HepG2 (cell line): ENCODE measurements around the gene CDH13. TPM values are rescaled to one million over a fixed set of nuclear protein-coding genes. Genes with fewer than 3 reads are reported as not detected.

Experiments
- ATAC-seq: fragments of 200-7000 bp; cut with Tn5 transposase; 3 replicates; pipeline ENCODE4 v1.9.1; 2020; ENCODE audit warnings: mild to moderate bottlenecking, moderate library complexity
- BruUV-seq: library from RNA; stranded (reverse); fragments of 400-500 nt; replicated peaks from 2 replicates; lab custom pipeline; 2021; lab: Mats Ljungman, UMichigan
- CTCF ChIA-PET: fragments of 300-600 bp; formaldehyde crosslinking; extraction: SDS; loops from one replicate; lab custom pipeline; 2021; ENCODE audit warnings: low total read pairs, inconsistent platforms, low intra/inter-chr PET ratio; lab: Yijun Ruan, JAX
- POLR2A ChIA-PET: fragments of 350-600 bp; sonication (Branson Sonifier 250); formaldehyde crosslinking; loops from one replicate; lab custom pipeline; 2020; ENCODE audit warnings: antibody characterized with exemption, inconsistent platforms; lab: Yijun Ruan, JAX
- DNase-seq: peaks from one replicate; pipeline ENCODE4 v3.0.0-alpha.2; 2015; ENCODE audit warnings: low spot score
- FAIRE-seq: peaks from 3 replicates; lab custom pipeline; 2011; peaks lifted over from hg19 to GRCh38; lab: Jason Lieb, UNC
- H2AFZ ChIP-seq: one replicate; pipeline ENCODE4 v1.6.1; 2011; ENCODE audit warnings: low read length, inconsistent platforms
- H3K27ac ChIP-seq: fragments of 300-600 bp; 3 replicates; pipeline ENCODE4 v1.8.0; 2011; ENCODE audit warnings: mixed run types, mild to moderate bottlenecking, mixed read lengths, low read length, inconsistent platforms; ENCODE audit not compliant: insufficient read depth; ENCODE audit errors: extremely low read length
- H3K27me3 ChIP-seq, 2 experiments: fragments of 200-600 bp in 1 of 2; 2 replicates in 1 of 2; 3 replicates in 1 of 2; pipeline versions ENCODE4 v1.6.0 to v1.8.0; 2011; ENCODE audit warnings: low read length in 2 of 2, mild to moderate bottlenecking in 2 of 2, moderate library complexity in 2 of 2, inconsistent platforms in 1 of 2; ENCODE audit not compliant: insufficient read depth in 2 of 2, control insufficient read depth in 1 of 2
- H3K36me3 ChIP-seq, 2 experiments: fragments of 200-600 bp in 1 of 2; replicated peaks in 1 of 2; 2 replicates in 1 of 2; 3 replicates in 1 of 2; pipeline versions ENCODE4 v1.5.1 to v1.8.0; 2011; ENCODE audit warnings: low read length in 2 of 2, inconsistent platforms in 1 of 2; ENCODE audit not compliant: insufficient read depth in 2 of 2, control insufficient read depth in 1 of 2
- H3K4me1 ChIP-seq: 2 replicates; pipeline ENCODE4 v1.5.1; 2012; ENCODE audit warnings: low read length, inconsistent platforms; ENCODE audit not compliant: insufficient read depth
- H3K4me2 ChIP-seq: 2 replicates; pipeline ENCODE4 v1.6.0; 2011; ENCODE audit warnings: low read depth, low read length, inconsistent platforms
- H3K4me3 ChIP-seq, 3 experiments: fragments of 200-600 bp in 1 of 3; sonication (generic), shearing (Covaris generic) in 1 of 3; replicated peaks in 1 of 3; 2 replicates each; pipeline ENCODE4 v1.5.1; 2011 to 2016; ENCODE audit warnings: low read length in 3 of 3, inconsistent platforms in 2 of 3, low read depth in 2 of 3, mild to moderate bottlenecking in 2 of 3, control low read depth in 1 of 3, mixed read lengths in 1 of 3; ENCODE audit not compliant: insufficient read depth in 1 of 3
- H3K79me2 ChIP-seq: one replicate; pipeline ENCODE4 v1.6.1; 2011; ENCODE audit warnings: low read length, inconsistent platforms; ENCODE audit not compliant: insufficient read depth
- H3K9ac ChIP-seq: 2 replicates; pipeline ENCODE4 v1.6.0; 2011; ENCODE audit warnings: mild to moderate bottlenecking, low read depth, low read length, inconsistent platforms; ENCODE audit not compliant: insufficient read depth
- H3K9me3 ChIP-seq: 2 replicates; pipeline ENCODE4 v1.5.1; 2012; ENCODE audit warnings: mild to moderate bottlenecking, low read length
- H4K20me1 ChIP-seq: 2 replicates; pipeline ENCODE4 v1.6.0; 2011; ENCODE audit warnings: inconsistent platforms, mild to moderate bottlenecking, low read length, moderate library complexity; ENCODE audit not compliant: insufficient read depth
- DMAP1 ChIP-seq: IDR thresholded peaks from 2 replicates; pipeline ENCODE4 v1.6.1; 2016
- EEA1 ChIP-seq: sonication (generic); formaldehyde crosslinking; IDR thresholded peaks from 2 replicates; pipeline ENCODE4 v1.5.1; 2020; ENCODE audit warnings: mild to moderate bottlenecking, missing genetic modification reagents, borderline replicate concordance
- JARID2 ChIP-seq: sonication (generic); formaldehyde crosslinking; IDR thresholded peaks from 2 replicates; pipeline ENCODE4 v1.8.1; 2023; ENCODE audit warnings: missing genetic modification reagents, inconsistent platforms; ENCODE audit not compliant: insufficient replicate concordance
- MAF1 ChIP-seq: sonication (generic); formaldehyde crosslinking; IDR thresholded peaks from 2 replicates; pipeline ENCODE4 v1.5.0; 2020; ENCODE audit warnings: missing genetic modification reagents, borderline replicate concordance
- MAFK ChIP-seq, 2 experiments: IDR thresholded peaks in 1 of 2; conservative IDR thresholded peaks in 1 of 2; 2 replicates each; pipeline ENCODE4 v1.6.1; 2011; ENCODE audit warnings: improper control_type of control experiment in 2 of 2, low read length in 2 of 2
- MED1 ChIP-seq: sonication (generic); formaldehyde crosslinking; IDR thresholded peaks from 2 replicates; pipeline ENCODE4 v1.4.0; 2020; ENCODE audit warnings: missing genetic modification reagents
- MTA3 ChIP-seq: sonication (generic); formaldehyde crosslinking; IDR thresholded peaks from 2 replicates; pipeline ENCODE4 v1.4.0; 2020; ENCODE audit warnings: missing genetic modification reagents
- SMAD3 ChIP-seq: sonication (generic); formaldehyde crosslinking; IDR thresholded peaks from 2 replicates; pipeline ENCODE4 v1.4.0; 2020; ENCODE audit warnings: missing genetic modification reagents
- SSRP1 ChIP-seq: IDR thresholded peaks from 2 replicates; pipeline ENCODE4 v1.6.1; 2016; ENCODE audit warnings: control low read depth
- ZKSCAN1 ChIP-seq: fragments of 150-350 bp; IDR thresholded peaks from 2 replicates; pipeline ENCODE4 v1.6.1; 2014; ENCODE audit warnings: low read length
- ZNF44 ChIP-seq: sonication (generic); formaldehyde crosslinking; IDR thresholded peaks from 2 replicates; pipeline ENCODE4 v1.5.1; 2020; ENCODE audit warnings: mild to moderate bottlenecking, missing genetic modification reagents
- ZNF577 ChIP-seq: sonication (generic); formaldehyde crosslinking; IDR thresholded peaks from 2 replicates; pipeline ENCODE4 v1.4.0; 2020; ENCODE audit warnings: mild to moderate bottlenecking, low read depth, missing genetic modification reagents, borderline replicate concordance
- ZNF615 ChIP-seq: sonication (generic); formaldehyde crosslinking; IDR thresholded peaks from 2 replicates; pipeline ENCODE4 v1.5.0; 2020; ENCODE audit warnings: mild to moderate bottlenecking, missing genetic modification reagents, borderline replicate concordance
- ZNF766 ChIP-seq: sonication (generic); formaldehyde crosslinking; IDR thresholded peaks from 2 replicates; pipeline ENCODE4 v1.5.0; 2020; ENCODE audit warnings: missing genetic modification reagents, borderline replicate concordance
- WGBS: methylation state at CpG from one replicate; pipeline ENCODE4 v1.1.6; 2017; ENCODE audit warnings: low lambda C conversion rate; 5-methylcytosine and 5-hydroxymethylcytosine counted together
- in situ Hi-C: cut with HindIII; loops from 2 replicates; pipeline ENCODE4 v1.10.0; 2017; ENCODE audit warnings: low pct_unique_long_range_greater_than_20kb; ENCODE audit not compliant: extremely low pct_ligation_motif_present
- intact Hi-C: fragments of 100-400 bp; cut with micrococcal nuclease; formaldehyde crosslinking; loops from one replicate; pipeline ENCODE4 v1.10.0; 2022; ENCODE audit not compliant: unreplicated experiment
- polyA plus RNA-seq, 8 experiments: library from polyadenylated mRNA; depleted of rRNA in 3 of 8; stranded (reverse) in 7 of 8; unstranded in 1 of 8; fragments of >200 nt; fragmentation: Illumina TruSeq in 4 of 8; extraction: Trizol in 4 of 8; gene quantifications; 2 replicates each; pipeline versions ENCODE4 v1.2.1 to v1.2.3, GENCODE V29; 2011 to 2016; ENCODE audit warnings: low read depth in 4 of 8, missing spikeins in 1 of 8, mixed read lengths in 1 of 8; ENCODE audit not compliant: insufficient read depth in 1 of 8
- total RNA-seq, 5 experiments: library from RNA; depleted of rRNA; stranded (reverse); fragments of >200 nt; fragmentation: Illumina TruSeq; extraction: Trizol; gene quantifications; 2 replicates each; pipeline ENCODE4 v1.2.3, GENCODE V29; 2016; ENCODE audit warnings: low read depth in 1 of 5
- TF ChIP-seq, protein P1 (sequence below): sonication (generic); formaldehyde crosslinking; IDR thresholded peaks from 2 replicates; pipeline ENCODE4 v1.8.0; 2022; ENCODE audit warnings: mild to moderate bottlenecking, missing genetic modification reagents, borderline replicate concordance
- TF ChIP-seq, protein P2 (sequence below): sonication (generic); formaldehyde crosslinking; IDR thresholded peaks from 2 replicates; pipeline ENCODE4 v1.4.0; 2020; ENCODE audit warnings: missing genetic modification reagents
- TF ChIP-seq, protein P3 (sequence below): sonication (generic); formaldehyde crosslinking; IDR thresholded peaks from 2 replicates; pipeline ENCODE4 v1.5.1; 2020; ENCODE audit warnings: missing genetic modification reagents, mild to moderate bottlenecking, borderline replicate concordance

Gene CDH13
- total and polyA plus RNA-seq, 2 of the 13 experiments (the other 11 are each of a cell fraction or from before 2014, with no cell fraction given): not detected

DNA sequence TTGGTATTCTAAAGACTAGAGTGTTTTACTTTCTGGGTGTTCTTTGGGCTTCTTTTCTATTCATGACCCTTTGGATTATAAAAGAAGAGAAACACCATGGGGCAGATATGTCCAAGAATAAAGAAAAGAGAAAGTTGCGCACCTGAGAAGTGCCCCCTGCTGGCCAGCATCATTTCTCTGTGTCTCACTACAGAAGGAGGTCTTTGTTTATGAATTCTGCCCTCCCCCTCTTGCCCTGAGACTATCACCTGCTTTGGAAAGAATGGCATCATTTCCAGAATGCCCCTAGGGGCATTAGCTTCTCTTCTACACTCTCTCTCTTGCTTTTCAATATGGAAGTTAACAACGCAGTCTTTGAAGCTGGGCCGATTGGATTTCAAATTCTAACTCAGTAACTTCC is 45.0 kb downstream of the CDH13 start:
- FAIRE-seq: no peak
- no peaks in the 10 kb centered on the region for H3K27me3 ChIP-seq
- no peak overlapping the region for H3K27ac ChIP-seq
- H3K4me3 ChIP-seq: no peak overlapping the region
- no peaks in the 10 kb centered on the region for H3K9me3 ChIP-seq
- H3K79me2 ChIP-seq: no peaks in the 10 kb centered on the region
- H3K36me3 ChIP-seq: no peaks in the 10 kb centered on the region
- no TSS peak for BruUV-seq
- H2AFZ ChIP-seq: no peak overlapping the region
- no peaks in the 10 kb centered on the region for H4K20me1 ChIP-seq
- no peaks in the 10 kb centered on the region for H3K4me1 ChIP-seq
- in situ Hi-C loops: no loop called here
- no peak for DNase-seq
- intact Hi-C loops: no loop called here
- no peak overlapping the region for H3K4me2 ChIP-seq
- 82% methylated on average over 3 of the region's 3 CpGs for WGBS
- no peak overlapping the region for H3K9ac ChIP-seq
- ChIA-PET POLR2A (no interaction called here), CTCF (no interaction called here)
- ATAC-seq: no peak
- TF ChIP-seq JARID2 (CRISPR knock-in tag) (no peak), ZNF577 (CRISPR knock-in tag) (no peak), MTA3 (no peak), MAF1 (CRISPR knock-in tag) (no peak), ZNF44 (CRISPR knock-in tag) (no peak), ZNF766 (CRISPR knock-in tag) (no peak), SMAD3 (CRISPR knock-in tag) (no peak), ZKSCAN1 (no peak), EEA1 (CRISPR knock-in tag) (no peak), MAFK (conservative IDR thresholded peaks at IDR 0.05 in 1 of 2, IDR thresholded peaks at IDR 0.05 in 1 of 2; ENCODE audit: low read length in 2 of 2) (no peak), MED1 (CRISPR knock-in tag) (no peak), DMAP1 (CRISPR knock-in tag) (no peak), SSRP1 (CRISPR knock-in tag) (no peak), ZNF615 (CRISPR knock-in tag) (no peak)
- TF ChIP-seq, protein P1, sequence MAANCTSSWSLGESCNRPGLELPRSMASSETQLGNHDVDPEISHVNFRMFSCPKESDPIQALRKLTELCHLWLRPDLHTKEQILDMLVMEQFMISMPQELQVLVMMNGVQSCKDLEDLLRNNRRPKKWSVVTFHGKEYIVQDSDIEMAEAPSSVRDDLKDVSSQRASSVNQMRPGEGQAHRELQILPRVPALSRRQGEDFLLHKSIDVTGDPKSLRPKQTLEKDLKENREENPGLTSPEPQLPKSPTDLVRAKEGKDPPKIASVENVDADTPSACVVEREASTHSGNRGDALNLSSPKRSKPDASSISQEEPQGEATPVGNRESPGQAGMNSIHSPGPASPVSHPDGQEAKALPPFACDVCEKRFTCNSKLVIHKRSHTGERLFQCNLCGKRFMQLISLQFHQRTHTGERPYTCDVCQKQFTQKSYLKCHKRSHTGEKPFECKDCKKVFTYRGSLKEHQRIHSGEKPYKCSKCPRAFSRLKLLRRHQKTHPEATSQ (CRISPR knock-in tag): no peak
- TF ChIP-seq, protein P2, sequence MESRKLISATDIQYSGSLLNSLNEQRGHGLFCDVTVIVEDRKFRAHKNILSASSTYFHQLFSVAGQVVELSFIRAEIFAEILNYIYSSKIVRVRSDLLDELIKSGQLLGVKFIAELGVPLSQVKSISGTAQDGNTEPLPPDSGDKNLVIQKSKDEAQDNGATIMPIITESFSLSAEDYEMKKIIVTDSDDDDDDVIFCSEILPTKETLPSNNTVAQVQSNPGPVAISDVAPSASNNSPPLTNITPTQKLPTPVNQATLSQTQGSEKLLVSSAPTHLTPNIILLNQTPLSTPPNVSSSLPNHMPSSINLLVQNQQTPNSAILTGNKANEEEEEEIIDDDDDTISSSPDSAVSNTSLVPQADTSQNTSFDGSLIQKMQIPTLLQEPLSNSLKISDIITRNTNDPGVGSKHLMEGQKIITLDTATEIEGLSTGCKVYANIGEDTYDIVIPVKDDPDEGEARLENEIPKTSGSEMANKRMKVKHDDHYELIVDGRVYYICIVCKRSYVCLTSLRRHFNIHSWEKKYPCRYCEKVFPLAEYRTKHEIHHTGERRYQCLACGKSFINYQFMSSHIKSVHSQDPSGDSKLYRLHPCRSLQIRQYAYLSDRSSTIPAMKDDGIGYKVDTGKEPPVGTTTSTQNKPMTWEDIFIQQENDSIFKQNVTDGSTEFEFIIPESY: no peak
- TF ChIP-seq, protein P3, sequence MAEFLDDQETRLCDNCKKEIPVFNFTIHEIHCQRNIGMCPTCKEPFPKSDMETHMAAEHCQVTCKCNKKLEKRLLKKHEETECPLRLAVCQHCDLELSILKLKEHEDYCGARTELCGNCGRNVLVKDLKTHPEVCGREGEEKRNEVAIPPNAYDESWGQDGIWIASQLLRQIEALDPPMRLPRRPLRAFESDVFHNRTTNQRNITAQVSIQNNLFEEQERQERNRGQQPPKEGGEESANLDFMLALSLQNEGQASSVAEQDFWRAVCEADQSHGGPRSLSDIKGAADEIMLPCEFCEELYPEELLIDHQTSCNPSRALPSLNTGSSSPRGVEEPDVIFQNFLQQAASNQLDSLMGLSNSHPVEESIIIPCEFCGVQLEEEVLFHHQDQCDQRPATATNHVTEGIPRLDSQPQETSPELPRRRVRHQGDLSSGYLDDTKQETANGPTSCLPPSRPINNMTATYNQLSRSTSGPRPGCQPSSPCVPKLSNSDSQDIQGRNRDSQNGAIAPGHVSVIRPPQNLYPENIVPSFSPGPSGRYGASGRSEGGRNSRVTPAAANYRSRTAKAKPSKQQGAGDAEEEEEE (CRISPR knock-in tag): no peak
